Lung (tissue), 12 donors: ENCODE results near the gene TCTN1. TPM values are rescaled to one million over a fixed set of nuclear protein-coding genes. Genes with fewer than 3 reads are reported as not detected.
"Not testable (repeated sequence)": the region's sequence is repeated elsewhere in the genome, so short reads cannot be mapped to it uniquely, and the experiment has no call there.

Experiments used
- ATAC-seq: fragments of 200-7000 bp; cut with Tn5 transposase; one replicate; pipeline ENCODE4 v1.9.1; 2020; ENCODE audit warnings: moderate number of reproducible peaks; ENCODE audit not compliant: insufficient read depth, low FRiP score
- DNase-seq, 3 donors: peaks; one replicate each; pipeline ENCODE4 v3.0.0-alpha.2; 2013 to 2017
- H3K27ac ChIP-seq, 2 donors: one replicate each; pipeline ENCODE4 v1.5.1; 2013; ENCODE audit warnings: mild to moderate bottlenecking in 2 of 2, moderate library complexity in 2 of 2, control low read depth in 1 of 2, inconsistent platforms in 1 of 2, low read depth in 1 of 2, low read length in 1 of 2
- H3K27me3 ChIP-seq, 3 donors: one replicate each; pipeline ENCODE4 v1.5.1; 2013; ENCODE audit warnings: low read length in 2 of 3; ENCODE audit not compliant: control insufficient read depth in 3 of 3, insufficient read depth in 3 of 3
- H3K36me3 ChIP-seq, 4 donors: one replicate each; pipeline ENCODE4 v1.5.1; 2013; ENCODE audit warnings: low read length in 4 of 4, mild to moderate bottlenecking in 1 of 4, moderate library complexity in 1 of 4; ENCODE audit not compliant: control insufficient read depth in 4 of 4, insufficient read depth in 4 of 4
- H3K4me1 ChIP-seq, 5 donors: one replicate each; pipeline ENCODE4 v1.5.1; 2013; ENCODE audit warnings: low read length in 5 of 5, mild to moderate bottlenecking in 2 of 5, moderate library complexity in 1 of 5; ENCODE audit not compliant: control insufficient read depth in 5 of 5, insufficient read depth in 5 of 5
- H3K4me3 ChIP-seq: one replicate; pipeline ENCODE4 v1.5.1; 2013; ENCODE audit warnings: mild to moderate bottlenecking, control low read depth, moderate library complexity
- H3K9ac ChIP-seq, 2 donors: one replicate each; pipeline ENCODE4 v1.5.1; 2013; ENCODE audit warnings: low read length in 2 of 2, control low read depth in 1 of 2; ENCODE audit not compliant: insufficient read depth in 1 of 2
- H3K9me3 ChIP-seq, 4 donors: one replicate each; pipeline ENCODE4 v1.5.1; 2013; ENCODE audit warnings: low read length in 3 of 4, mild to moderate bottlenecking in 1 of 4, moderate library complexity in 1 of 4; ENCODE audit not compliant: control insufficient read depth in 4 of 4, insufficient read depth in 3 of 4
- CTCF ChIP-seq: IDR thresholded peaks from 2 replicates; pipeline ENCODE4 v1.5.1; 2012; ENCODE audit warnings: mild to moderate bottlenecking; ENCODE audit errors: control extremely low read depth, extremely low read depth
- WGBS, 2 donors: extraction: QIAGEN DNeasy Blood & Tissue Kit; methylation state at CpG; one replicate each; pipeline ENCODE4 v1.1.7; 2013; 5-methylcytosine and 5-hydroxymethylcytosine counted together
- polyA plus RNA-seq, 2 donors: library from polyadenylated mRNA; stranded (reverse); fragments of 200-250 nt; gene quantifications; one replicate each; pipeline ENCODE4 v1.2.1, GENCODE V29; 2013
- total RNA-seq, 2 donors: library from RNA; depleted of rRNA in 1 of 2; stranded (reverse); fragments of >200 nt in 1 of 2; gene quantifications; one replicate each; pipeline ENCODE4 v1.2.1, GENCODE V29; 2014 to 2021
- donor health status: control.
- donor health status: control.
- donor health status: Bipolar disorder and iron deficiency.
- donor health status: healthy.
- donor health status: DM: yes; HTN: yes; CAD: no.

The TCTN1 gene
- total and polyA plus RNA-seq, 4 donors: 22.0 to 79.2 (median 44.2) TPM

GRCh38 chr12:110585231-110585799 lies 28.6 kb upstream of the TCTN1 start:
- no peak for TF ChIP-seq CTCF
- no peaks in the 10 kb centered on the region for H3K36me3 ChIP-seq
- H3K4me1 ChIP-seq: peaks cover 5 to 17% (median 15%) of the 10 kb centered on the region in 5 donors
- WGBS, 2 donors: 5 to 15% methylated on average over 7 of the region's 7 CpGs
- H3K9ac ChIP-seq: no peak overlapping the region
- H3K27me3 ChIP-seq: no peaks in the 10 kb centered on the region
- no peaks in the 10 kb centered on the region for H3K9me3 ChIP-seq
- peak; percentile 24 to 54 (median 39) for DNase-seq
- H3K27ac ChIP-seq: peak overlapping the region; percentile 60 to 69
- H3K4me3 ChIP-seq: no peak overlapping the region
- no peak for ATAC-seq

GRCh38 chr12:110587102-110587501 lies 26.8 kb upstream of the TCTN1 start:
- not testable (repeated sequence) for H3K36me3 ChIP-seq, H3K4me3 ChIP-seq, DNase-seq, H3K27ac ChIP-seq, H3K9ac ChIP-seq, H3K9me3 ChIP-seq, H3K27me3 ChIP-seq, ATAC-seq
- peaks cover 4 to 16% (median 6%) of the 10 kb centered on the region in 5 donors for H3K4me1 ChIP-seq
- WGBS, 2 donors: 98 to 100% methylated on average over 2 of the region's 2 CpGs

GRCh38 chr12:110590059-110590458 lies 23.9 kb upstream of the TCTN1 start:
- TF ChIP-seq CTCF: no peak
- WGBS, 2 donors: 98 to 100% methylated on average over 1 of the region's 1 CpG

GRCh38 chr12:110590806-110591326 lies 23.1 kb upstream of the TCTN1 start:
- peak overlapping the region in 1 of 2 donors; percentile 91 for H3K27ac ChIP-seq
- H3K36me3 ChIP-seq: no peaks in the 10 kb centered on the region
- TF ChIP-seq CTCF: no peak
- H3K27me3 ChIP-seq: no peaks in the 10 kb centered on the region
- 19 to 28% methylated on average over 3 of the region's 3 CpGs for WGBS, 2 donors
- ATAC-seq: peak; percentile 67
- no peak overlapping the region for H3K9ac ChIP-seq
- no peak overlapping the region for H3K4me3 ChIP-seq
- H3K4me1 ChIP-seq: peaks cover 0 to 3% (median 0%) of the 10 kb centered on the region in 5 donors
- peak in 2 of 3 donors; percentile 59 for DNase-seq
- no peaks in the 10 kb centered on the region for H3K9me3 ChIP-seq

More at GRCh38 chr12:110590059-110590458, 23.9 kb upstream of the TCTN1 start:
- no peak overlapping the region for H3K4me3 ChIP-seq
- peak overlapping the region in 1 of 2 donors; percentile 91 for H3K27ac ChIP-seq
- H3K27me3 ChIP-seq: no peaks in the 10 kb centered on the region
- ATAC-seq (no peak), DNase-seq (no peak)
- no peaks in the 10 kb centered on the region for H3K9me3 ChIP-seq
- H3K9ac ChIP-seq: no peak overlapping the region
- H3K4me1 ChIP-seq: peaks cover 0 to 6% (median 1%) of the 10 kb centered on the region in 5 donors
- H3K36me3 ChIP-seq: no peaks in the 10 kb centered on the region
